IPS DF 4.7 (cell line): ENCODE data around the gene PROKR1.

Source experiments
- DNase-seq: peaks from one replicate; pipeline ENCODE4 v3.0.0-alpha.2; 2013; ENCODE audit warnings: low spot score; ENCODE audit errors: extremely low read depth

PROKR1 gene

GRCh38 chr2:68696554-68696953 is 53.2 kb downstream of the PROKR1 start:
- DNase-seq: peak; percentile 56

- DNase-seq: no peak
Observed at GRCh38 chr2:68698567-68699377, 55.4 kb downstream of the PROKR1 start.

- no peak for DNase-seq
Observed at GRCh38 chr2:68700560-68700959, 57.2 kb downstream of the PROKR1 start.

GRCh38 chr2:68706637-68707036 is 63.3 kb downstream of the PROKR1 start:
- no peak for DNase-seq
